PC-9 (cell line): Measurements from ENCODE around the gene ECSCR. TPM values are rescaled to one million over a fixed set of nuclear protein-coding genes. Genes with fewer than 3 reads are reported as not detected.

Experiments
- BruUV-seq: library from RNA; stranded (reverse); fragments of 400-500 nt; replicated peaks from 2 replicates; lab custom pipeline; 2021; lab: Mats Ljungman, UMichigan
- CTCF ChIA-PET: fragments of 300-600 bp; sonication (Branson Sonifier 250); formaldehyde crosslinking; loops from one replicate; lab custom pipeline; 2022; ENCODE audit warnings: antibody characterized with exemption; lab: Charles Lee
- POLR2A ChIA-PET: fragments of 300-600 bp; sonication (Branson Sonifier 250); formaldehyde crosslinking; loops from one replicate; lab custom pipeline; 2022; ENCODE audit warnings: antibody characterized with exemption; ENCODE audit not compliant: unreplicated experiment; lab: Charles Lee
- DNase-seq, 2 experiments: peaks; one replicate each; pipeline versions ENCODE4 v3.0.0 to v3.0.0-alpha.2; 2015 to 2022; ENCODE audit warnings: mixed read lengths in 1 of 2
- H2AFZ ChIP-seq: fragments of 200-600 bp; sonication (generic); 2 replicates; pipeline ENCODE4 v1.8.1; 2017; ENCODE audit warnings: antibody characterized with exemption
- H3F3A ChIP-seq: fragments of 200-600 bp; sonication (generic); 2 replicates; pipeline ENCODE4 v1.8.1; 2017; ENCODE audit warnings: antibody characterized with exemption, mild to moderate bottlenecking, low read depth; ENCODE audit not compliant: insufficient read depth
- H3K27ac ChIP-seq: fragments of 200-600 bp; sonication (generic); 2 replicates; pipeline ENCODE4 v1.6.1; 2016; ENCODE audit warnings: mixed run types
- H3K27me3 ChIP-seq: fragments of 200-600 bp; sonication (generic); 2 replicates; pipeline ENCODE4 v1.6.1; 2016; ENCODE audit warnings: low read depth, mixed run types; ENCODE audit not compliant: insufficient read depth
- H3K36me3 ChIP-seq: fragments of 200-600 bp; sonication (generic); 2 replicates; pipeline ENCODE4 v1.6.1; 2016; ENCODE audit warnings: low read depth, mixed run types
- H3K4me1 ChIP-seq: fragments of 200-600 bp; sonication (generic); replicated peaks from 2 replicates; pipeline ENCODE4 v1.6.1; 2016; ENCODE audit warnings: mixed run types; ENCODE audit not compliant: insufficient read depth
- H3K4me2 ChIP-seq: fragments of 200-600 bp; sonication (generic); 2 replicates; pipeline ENCODE4 v1.6.1; 2017; ENCODE audit warnings: mixed run types
- H3K4me3 ChIP-seq: fragments of 200-600 bp; sonication (generic); 2 replicates; pipeline ENCODE4 v1.6.1; 2016; ENCODE audit warnings: mixed run types
- H3K79me2 ChIP-seq: fragments of 200-600 bp; sonication (generic); 2 replicates; pipeline ENCODE4 v1.6.1; 2017; ENCODE audit warnings: low read depth, mixed run types
- H3K9me2 ChIP-seq: fragments of 200-600 bp; sonication (generic); 2 replicates; pipeline ENCODE4 v1.8.1; 2017; ENCODE audit warnings: mild to moderate bottlenecking; ENCODE audit not compliant: insufficient read depth
- H3K9me3 ChIP-seq: fragments of 200-600 bp; sonication (generic); 2 replicates; pipeline ENCODE4 v1.8.1; 2016; ENCODE audit warnings: low read depth; ENCODE audit not compliant: insufficient read depth
- H4K20me1 ChIP-seq: fragments of 200-600 bp; sonication (generic); 2 replicates; pipeline ENCODE4 v1.8.1; 2017; ENCODE audit not compliant: insufficient read depth
- CTCF ChIP-seq: fragments of 200-600 bp; sonication (generic); conservative IDR thresholded peaks from 2 replicates; pipeline ENCODE4 v1.6.1; 2017; ENCODE audit warnings: mixed run types, antibody characterized with exemption, mild to moderate bottlenecking, moderate library complexity
- EZH2 ChIP-seq: fragments of 200-600 bp; sonication (generic); IDR thresholded peaks from 2 replicates; pipeline ENCODE4 v1.8.0; 2017; ENCODE audit warnings: antibody characterized with exemption, low read depth
- intact Hi-C: fragments of 100-400 bp; cut with micrococcal nuclease; formaldehyde crosslinking; loops from one replicate; pipeline ENCODE4 v1.10.0; 2022; ENCODE audit not compliant: unreplicated experiment
- total RNA-seq: library from RNA; stranded (reverse); gene quantifications from 2 replicates; pipeline ENCODE4 v1.2.3, GENCODE V29; 2021

Gene ECSCR
- total RNA-seq, 1 experiment from 2014 or later: not detected

- H3K4me3 ChIP-seq: no peak overlapping the region
- no peak overlapping the region for H2AFZ ChIP-seq
- no peaks in the 10 kb centered on the region for H3K9me2 ChIP-seq
- DNase-seq: no peak
- no peaks in the 10 kb centered on the region for H3K9me3 ChIP-seq
- no peaks in the 10 kb centered on the region for H3K36me3 ChIP-seq
- H3K27ac ChIP-seq: no peak overlapping the region
- 0 out of 2 replicates have a peak, but pooled peaks cover 7% of the 10 kb centered on the region for H3K4me1 ChIP-seq
- H3K79me2 ChIP-seq: no peaks in the 10 kb centered on the region
- H3K4me2 ChIP-seq: no peak overlapping the region
- H3F3A ChIP-seq: 0 out of 2 replicates have a peak, but pooled peaks cover under 1% of the 10 kb centered on the region
- intact Hi-C loops: no loop called here
- ChIA-PET CTCF (interaction anchor here (0.6 to 0.7 kb wide), 2 partner anchors 26 to 99 kb away, joined by 4 to 5 read pairs; no protein-coding TSS in a partner anchor), POLR2A (interaction anchor here (0.6 kb wide), 1 partner anchor 44 kb away, joined by 7 read pairs; no protein-coding TSS in a partner anchor)
- H4K20me1 ChIP-seq: no peaks in the 10 kb centered on the region
- TF ChIP-seq CTCF (no peak), EZH2 (no peak)
- BruUV-seq: no TSS peak
- H3K27me3 ChIP-seq: no peaks in the 10 kb centered on the region
Measured at GRCh38 chr5:139458580-139459407, 3.7 kb downstream of the ECSCR start.

GRCh38 chr5:139457653-139458306 lies 4.8 kb downstream of the ECSCR start:
- H3K4me3 ChIP-seq: no peak overlapping the region
- POLR2A ChIA-PET: interaction anchor here (0.6 kb wide), 1 partner anchor 43 kb away, joined by 7 read pairs; no protein-coding TSS in a partner anchor
- H3K36me3 ChIP-seq: no peaks in the 10 kb centered on the region
- no peaks in the 10 kb centered on the region for H3K9me2 ChIP-seq
- no peaks in the 10 kb centered on the region for H4K20me1 ChIP-seq
- no peak overlapping the region for H2AFZ ChIP-seq
- H3K4me2 ChIP-seq: no peak overlapping the region
- H3K9me3 ChIP-seq: no peaks in the 10 kb centered on the region
- H3K4me1 ChIP-seq: 0 out of 2 replicates have a peak, but pooled peaks cover 7% of the 10 kb centered on the region
- no peaks in the 10 kb centered on the region for H3K79me2 ChIP-seq
- DNase-seq: no peak
- TF ChIP-seq EZH2 (no peak), CTCF (no peak)
- BruUV-seq: no TSS peak
- 0 out of 2 replicates have a peak, but pooled peaks cover 3% of the 10 kb centered on the region for H3F3A ChIP-seq
- no peak overlapping the region for H3K27ac ChIP-seq
- intact Hi-C loops: no loop called here
- CTCF ChIA-PET: interaction anchor here (0.6 to 0.7 kb wide), 3 partner anchors 25 to 100 kb away, joined by 4 to 13 read pairs (median 5); no protein-coding TSS in a partner anchor
- H3K27me3 ChIP-seq: no peaks in the 10 kb centered on the region

- no peak for TF ChIP-seq EZH2
- no peak for TF ChIP-seq CTCF
- no peak for DNase-seq
- no peak overlapping the region for H3K4me3 ChIP-seq
- no peaks in the 10 kb centered on the region for H3K9me3 ChIP-seq
- 0 out of 2 replicates have a peak, but pooled peaks cover 7% of the 10 kb centered on the region for H3K4me1 ChIP-seq
- H3K4me2 ChIP-seq: no peak overlapping the region
- intact Hi-C loops: no loop called here
- no TSS peak for BruUV-seq
- H3K9me2 ChIP-seq: no peaks in the 10 kb centered on the region
- no peaks in the 10 kb centered on the region for H3K79me2 ChIP-seq
- H2AFZ ChIP-seq: no peak overlapping the region
- CTCF ChIA-PET: no interaction called here
- POLR2A ChIA-PET: no interaction called here
- H4K20me1 ChIP-seq: no peaks in the 10 kb centered on the region
- H3F3A ChIP-seq: 0 out of 2 replicates have a peak, but pooled peaks cover 3% of the 10 kb centered on the region
- H3K27me3 ChIP-seq: no peaks in the 10 kb centered on the region
- no peaks in the 10 kb centered on the region for H3K36me3 ChIP-seq
- no peak overlapping the region for H3K27ac ChIP-seq
Measured at GRCh38 chr5:139457241-139457640, 5.3 kb downstream of the ECSCR start.
